HG02870 (cell line): ENCODE results near the gene LRRC23.
"Not testable (repeated sequence)": the region's sequence is repeated elsewhere in the genome, so short reads cannot be mapped to it uniquely, and the experiment has no call there.

Source experiments
- ATAC-seq: cut with Tn5 transposase; IDR thresholded peaks from one replicate; pipeline ENCODE4 v1.9.1; 2021; ENCODE audit warnings: mild to moderate bottlenecking, moderate library complexity; ENCODE audit not compliant: unreplicated experiment

The LRRC23 gene

DNA sequence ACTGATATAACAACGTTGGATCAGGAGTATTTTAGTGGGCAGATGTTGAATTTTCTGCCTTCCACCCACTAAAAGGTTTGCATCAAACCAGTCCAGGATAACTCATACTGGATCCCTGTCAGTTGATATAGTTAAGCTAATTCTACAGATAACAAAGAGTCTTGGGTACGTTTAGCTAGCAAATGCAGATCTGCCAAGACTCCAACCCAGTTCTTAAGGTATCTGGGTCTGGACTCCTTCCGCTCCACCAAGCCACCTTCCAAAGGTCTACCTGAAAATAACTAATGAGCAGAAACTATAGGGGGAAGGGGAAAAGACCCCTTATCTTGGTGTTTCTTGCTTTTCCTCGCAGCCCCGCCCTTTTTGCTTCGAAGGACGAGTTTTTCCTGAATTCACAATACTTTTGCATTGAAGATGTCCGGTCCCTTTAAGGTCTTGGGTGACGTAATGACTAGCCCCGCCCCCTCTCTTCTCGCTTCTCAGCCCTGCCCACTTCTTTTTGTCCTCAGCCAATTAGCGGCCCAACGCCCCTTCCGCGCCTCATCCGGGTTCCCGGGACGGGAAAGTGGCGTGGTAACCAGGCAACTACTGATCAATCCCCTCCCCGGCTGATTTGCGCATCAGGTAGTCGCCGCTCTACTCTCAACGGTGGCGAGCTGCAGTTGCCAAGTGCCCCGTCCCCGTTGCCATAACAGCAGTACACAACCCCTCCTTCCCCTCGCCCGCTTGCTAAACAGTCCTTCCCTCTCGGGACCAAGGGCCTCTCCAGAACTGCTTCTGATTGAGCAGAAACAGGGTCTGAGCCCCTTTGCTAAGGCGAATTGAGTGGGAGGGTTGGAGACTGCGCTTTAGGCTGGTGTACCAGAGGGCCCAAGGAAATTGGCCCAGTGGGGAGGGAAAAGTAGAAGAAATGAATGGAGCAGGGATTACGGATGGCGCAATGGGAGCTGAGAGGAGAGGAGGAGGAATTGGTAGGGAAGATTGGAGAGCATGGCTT lies at the start of gene LRRC23:
TSS of gene LRRC23 (plus strand) at position 543 of the 997 bp plus-strand sequence. CDS start 812 bp downstream, outside the sequence.
- ATAC-seq = peak; percentile 92

- no peak for ATAC-seq
These were observed 49.3 kb upstream of the LRRC23 start for GRCh38 chr12:6855322-6855721.

GRCh38 chr12:6858799-6859198 lies 45.8 kb upstream of the LRRC23 start:
- ATAC-seq = no peak

DNA sequence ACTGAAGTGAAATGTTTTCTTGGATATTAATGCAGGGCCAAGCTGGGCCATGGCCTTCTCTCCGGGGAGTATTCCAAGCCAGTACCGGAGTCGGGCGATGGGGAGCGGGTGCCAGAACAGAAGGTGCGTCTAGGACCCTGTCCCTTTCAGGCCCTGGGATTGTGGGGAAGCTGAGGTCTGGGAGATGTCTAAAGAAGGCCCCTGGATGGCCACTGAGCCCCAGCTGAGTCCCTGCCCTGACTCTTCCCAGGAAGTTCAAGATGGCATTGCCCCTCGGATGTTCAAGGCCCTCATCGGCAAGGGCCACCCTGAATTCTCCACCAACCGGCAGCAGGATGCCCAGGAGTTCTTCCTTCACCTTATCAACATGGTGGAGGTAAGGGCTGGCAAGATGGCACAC lies 44.5 kb upstream of the LRRC23 start:
- no peak for ATAC-seq

- no peak for ATAC-seq
These were observed 43.7 kb upstream of the LRRC23 start for GRCh38 chr12:6860942-6861341.

- ATAC-seq = no peak
These were observed 43.2 kb upstream of the LRRC23 start for GRCh38 chr12:6861391-6861790.

DNA sequence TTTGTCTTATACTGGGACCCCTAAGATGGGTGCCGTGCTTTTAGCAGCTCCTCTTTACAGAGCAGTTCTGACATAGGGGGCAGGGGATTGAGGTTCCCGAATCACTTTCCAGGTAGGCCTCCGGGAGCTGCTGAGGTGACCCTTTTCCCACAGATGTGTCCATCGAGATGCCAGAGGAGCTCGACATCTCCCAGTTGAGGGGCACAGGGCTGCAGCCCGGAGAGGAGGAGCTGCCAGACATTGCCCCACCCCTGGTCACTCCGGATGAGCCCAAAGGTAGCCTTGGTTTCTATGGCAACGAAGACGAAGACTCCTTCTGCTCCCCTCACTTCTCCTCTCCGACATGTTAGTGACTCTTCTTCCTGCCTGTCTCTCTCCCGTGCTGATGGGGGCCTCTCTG lies 41.6 kb upstream of the LRRC23 start:
- no peak for ATAC-seq

- ATAC-seq = no peak
These were observed 40.9 kb upstream of the LRRC23 start for GRCh38 chr12:6863586-6864321.

DNA sequence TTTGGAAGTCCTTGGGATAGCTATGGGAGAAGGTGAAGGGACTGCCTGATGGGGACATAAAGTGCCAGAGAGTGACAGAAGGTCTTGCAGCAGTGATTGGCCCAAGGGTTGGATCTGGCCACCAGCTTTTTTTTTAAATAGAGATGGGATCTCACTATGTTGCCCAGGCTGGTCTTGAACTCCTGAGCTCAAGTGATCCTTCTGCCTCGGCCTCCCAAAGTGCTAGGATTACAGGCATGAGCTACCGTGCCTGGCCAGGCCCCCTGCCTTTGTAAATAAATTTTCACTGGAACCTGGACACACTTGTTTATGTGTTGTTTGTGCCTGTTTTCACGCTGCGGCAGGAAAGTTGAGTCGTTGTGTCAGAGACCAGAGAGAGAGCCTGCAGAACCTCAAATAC lies 39.3 kb upstream of the LRRC23 start:
- not testable (repeated sequence) for ATAC-seq

GRCh38 chr12:6866163-6866919 lies 38.3 kb upstream of the LRRC23 start:
- ATAC-seq = no peak

DNA sequence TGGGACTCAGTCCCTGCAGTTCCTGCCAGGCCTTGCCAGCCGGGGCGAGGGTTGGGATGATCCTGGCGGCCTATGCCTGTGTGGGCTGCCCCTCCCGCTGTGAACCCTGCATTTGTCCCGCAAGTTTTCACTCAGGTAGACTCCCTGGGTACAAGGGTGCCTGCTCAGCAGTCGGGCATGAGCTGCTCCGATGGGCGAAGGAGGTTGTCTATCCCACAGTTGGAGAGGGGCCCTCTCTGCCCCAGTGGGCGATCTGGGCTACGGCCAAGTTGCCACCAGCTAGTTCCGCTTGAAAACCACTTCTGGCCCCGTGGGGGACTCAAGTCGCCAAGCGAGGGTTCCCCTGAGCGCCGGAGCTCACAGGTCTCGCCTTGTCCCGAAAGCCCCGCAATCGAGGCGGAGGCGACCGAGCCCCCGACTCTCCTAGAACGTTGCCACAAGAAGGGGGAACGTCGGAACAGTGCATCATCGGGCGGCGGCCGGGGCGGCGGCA lies 37.7 kb upstream of the LRRC23 start:
- ATAC-seq = no peak

- ATAC-seq = peak; percentile 48
These were observed 37.0 kb upstream of the LRRC23 start, which contains the start of gene TPI1 for GRCh38 chr12:6867413-6868210. Gene TPI1, plus strand, starts transcription at chr12:6867531. Its CDS starts 36 bp downstream, at chr12:6867567.

DNA sequence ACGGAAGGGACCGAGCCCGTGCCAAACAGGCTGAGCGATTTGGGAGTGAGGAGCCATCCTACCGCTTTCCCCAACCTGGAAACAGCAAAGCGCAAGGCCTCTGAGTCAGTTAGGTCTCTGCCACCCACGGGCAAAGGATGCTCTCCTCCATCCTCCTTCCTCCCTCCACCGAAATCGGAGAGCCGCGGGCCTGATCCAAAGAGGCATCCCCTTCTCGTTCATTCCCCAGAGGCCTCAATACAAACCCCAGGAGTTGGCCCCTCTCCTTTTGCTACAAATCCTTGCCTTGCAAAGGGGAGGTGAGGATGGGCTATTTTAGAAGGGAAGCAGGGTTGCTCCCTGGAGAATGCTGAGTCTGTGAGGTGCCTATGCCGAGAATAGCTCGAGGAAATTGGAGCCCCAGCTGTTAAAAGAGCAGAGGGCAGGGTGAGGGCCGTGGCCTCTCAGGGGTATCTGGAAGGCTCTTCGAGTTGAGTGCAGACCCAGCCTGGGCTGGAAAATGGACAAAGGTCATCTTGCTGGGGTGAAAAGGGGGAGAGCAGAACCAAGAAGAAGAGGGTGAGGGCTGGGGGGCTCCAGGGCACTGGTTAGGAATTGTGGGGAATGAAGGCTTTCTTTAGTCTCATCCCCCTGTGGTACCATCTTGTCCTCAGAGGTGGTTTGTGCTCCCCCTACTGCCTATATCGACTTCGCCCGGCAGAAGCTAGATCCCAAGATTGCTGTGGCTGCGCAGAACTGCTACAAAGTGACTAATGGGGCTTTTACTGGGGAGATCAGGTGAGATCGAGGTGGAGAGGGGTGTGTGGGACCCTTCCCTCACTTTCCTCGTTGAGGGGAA lies 36.2 kb upstream of the LRRC23 start:
- no peak for ATAC-seq

GRCh38 chr12:6869049-6870021 lies 35.3 kb upstream of the LRRC23 start:
- ATAC-seq = no peak

- not testable (repeated sequence) for ATAC-seq
These were observed 34.3 kb upstream of the LRRC23 start for GRCh38 chr12:6870304-6870703.

- no peak for ATAC-seq
These were observed 33.3 kb upstream of the LRRC23 start for GRCh38 chr12:6871052-6871957.
